Endothelial cell of umbilical vein (primary cell): Measurements from ENCODE around the gene ITGA7. TPM values are rescaled to one million over a fixed set of nuclear protein-coding genes. Genes with fewer than 3 reads are reported as not detected.

ENCODE experiments used
- BruUV-seq: library from RNA; stranded (reverse); fragments of 400-500 nt; replicated peaks from 2 replicates; lab custom pipeline; 2021; lab: Mats Ljungman, UMichigan
- CTCF ChIA-PET: fragments of 300-600, 350-600 bp; sonication (Branson Sonifier 250); formaldehyde crosslinking; loops from one replicate; lab custom pipeline; 2021; ENCODE audit warnings: antibody characterized with exemption, inconsistent platforms; lab: Charles Lee
- POLR2A ChIA-PET: fragments of 300-600, 350-600 bp; sonication (Branson Sonifier 250); formaldehyde crosslinking; loops from one replicate; lab custom pipeline; 2021; ENCODE audit warnings: antibody characterized with exemption, inconsistent platforms; lab: Charles Lee
- DNase-seq: peaks from one replicate; pipeline ENCODE4 v3.0.0-alpha.2; 2011; ENCODE audit warnings: low read depth, low spot score
- FAIRE-seq: peaks from 2 replicates; lab custom pipeline; 2011; peaks lifted over from hg19 to GRCh38; lab: Jason Lieb, UNC
- H2AFZ ChIP-seq: 2 replicates; pipeline ENCODE4 v1.6.0; 2012; ENCODE audit warnings: low read depth, low read length, control low read depth, inconsistent platforms
- H3K27ac ChIP-seq: 2 replicates; pipeline ENCODE4 v1.5.1; 2011; ENCODE audit warnings: low read depth, mild to moderate bottlenecking, control low read depth, low read length, moderate library complexity; ENCODE audit not compliant: insufficient read depth
- H3K27me3 ChIP-seq, 2 experiments: 2 replicates each; pipeline versions ENCODE4 v1.6.0 to v1.6.1; 2011; ENCODE audit warnings: low read length in 2 of 2, mixed read lengths in 1 of 2; ENCODE audit not compliant: control insufficient read depth in 2 of 2, insufficient read depth in 2 of 2
- H3K36me3 ChIP-seq, 2 experiments: 2 replicates in 1 of 2; 3 replicates in 1 of 2; pipeline ENCODE4 v1.5.1; 2011; ENCODE audit warnings: low read length in 2 of 2, mild to moderate bottlenecking in 1 of 2, moderate library complexity in 1 of 2; ENCODE audit not compliant: control insufficient read depth in 2 of 2, insufficient read depth in 2 of 2; ENCODE audit errors: extremely low read depth in 1 of 2
- H3K4me1 ChIP-seq: 3 replicates; pipeline ENCODE4 v1.5.1; 2011; ENCODE audit warnings: mild to moderate bottlenecking, low read length; ENCODE audit not compliant: control insufficient read depth, insufficient read depth; ENCODE audit errors: extremely low read depth
- H3K4me2 ChIP-seq: 2 replicates; pipeline ENCODE4 v1.6.1; 2011; ENCODE audit warnings: low read length, control low read depth, mixed read lengths; ENCODE audit not compliant: insufficient read depth
- H3K4me3 ChIP-seq, 3 experiments: fragments of 200-600 bp in 1 of 3; sonication (generic), shearing (Covaris generic) in 1 of 3; replicated peaks in 1 of 3; 2 replicates each; pipeline ENCODE4 v1.5.1; 2011 to 2016; ENCODE audit warnings: control low read depth in 3 of 3, low read length in 3 of 3, mild to moderate bottlenecking in 2 of 3, inconsistent platforms in 1 of 3, low read depth in 1 of 3, moderate library complexity in 1 of 3; ENCODE audit not compliant: insufficient read depth in 1 of 3
- H3K79me2 ChIP-seq: 2 replicates; pipeline ENCODE4 v1.6.0; 2012; ENCODE audit warnings: low read length, inconsistent platforms; ENCODE audit not compliant: control insufficient read depth, insufficient read depth
- H3K9ac ChIP-seq: replicated peaks from 2 replicates; pipeline ENCODE3; 2011; ENCODE audit warnings: low read length, control low read depth; ENCODE audit not compliant: insufficient read depth; ENCODE audit errors: extremely low read depth
- H3K9me1 ChIP-seq: replicated peaks from 3 replicates; pipeline ENCODE4 v1.6.0; 2011; ENCODE audit warnings: mild to moderate bottlenecking, low read length; ENCODE audit not compliant: control insufficient read depth, insufficient read depth; ENCODE audit errors: extremely low read depth
- H3K9me3 ChIP-seq: replicated peaks from 2 replicates; pipeline ENCODE4 v1.5.1; 2012; ENCODE audit warnings: low read length, inconsistent platforms; ENCODE audit not compliant: control insufficient read depth, insufficient read depth
- H4K20me1 ChIP-seq: replicated peaks from 2 replicates; pipeline ENCODE3; 2011; ENCODE audit warnings: mild to moderate bottlenecking, low read length; ENCODE audit not compliant: control insufficient read depth, insufficient read depth; ENCODE audit errors: extremely low read depth
- EZH2 ChIP-seq: IDR thresholded peaks from 2 replicates; pipeline ENCODE4 v1.6.1; 2012; ENCODE audit warnings: borderline replicate concordance, low read depth, mild to moderate bottlenecking, moderate library complexity, low read length, inconsistent platforms; ENCODE audit not compliant: severe bottlenecking
- FOS ChIP-seq: IDR thresholded peaks from 2 replicates; pipeline ENCODE4 v1.6.1; 2011; ENCODE audit warnings: mild to moderate bottlenecking, low read length, moderate library complexity, borderline replicate concordance; ENCODE audit not compliant: insufficient read depth
- GATA2 ChIP-seq: IDR thresholded peaks from 2 replicates; pipeline ENCODE4 v1.7.0; 2011; ENCODE audit warnings: low read depth, mild to moderate bottlenecking, moderate library complexity, mixed read lengths, low read length; ENCODE audit not compliant: insufficient read length, insufficient read depth
- JUN ChIP-seq: IDR thresholded peaks from 2 replicates; pipeline ENCODE4 v1.6.1; 2011; ENCODE audit warnings: borderline replicate concordance, low read depth; ENCODE audit not compliant: insufficient read length, insufficient read depth
- MAX ChIP-seq: IDR thresholded peaks from 2 replicates; pipeline ENCODE4 v1.6.1; 2011; ENCODE audit not compliant: insufficient read depth, insufficient read length
- MYC ChIP-seq: IDR thresholded peaks from one replicate; pipeline ENCODE4 v1.6.1; 2011; ENCODE audit warnings: mild to moderate bottlenecking, low read depth, low read length
- POLR2A ChIP-seq: IDR thresholded peaks from 2 replicates; pipeline ENCODE4 v1.6.1; 2012; ENCODE audit warnings: low read depth, mild to moderate bottlenecking, control low read depth, low read length
- POLR2AphosphoS5 ChIP-seq: IDR thresholded peaks from 2 replicates; pipeline ENCODE4 v1.6.1; 2012; ENCODE audit warnings: low read depth, mild to moderate bottlenecking, control low read depth, low read length, moderate library complexity; ENCODE audit not compliant: insufficient read depth
- dilution Hi-C: fragments of 300-500 bp; cut with MboI; formaldehyde crosslinking; loops from one replicate; pipeline ENCODE4 v1.15.0; 2019; ENCODE audit warnings: low sequenced_read_pairs; ENCODE audit not compliant: extremely low pct_ligation_motif_present
- intact Hi-C: fragments of 100-400 bp; cut with micrococcal nuclease; formaldehyde crosslinking; loops from one replicate; pipeline ENCODE4 v1.10.0; 2022
- polyA plus RNA-seq, 4 experiments: library from polyadenylated mRNA; depleted of rRNA in 3 of 4; stranded (reverse) in 3 of 4; unstranded in 1 of 4; fragments of >200 nt; gene quantifications; 2 replicates each; pipeline versions ENCODE4 v1.2.1 to v1.2.3, GENCODE V29; 2011 to 2012; ENCODE audit warnings: missing spikeins in 1 of 4
- total RNA-seq: library from RNA; stranded (reverse); gene quantifications from 2 replicates; pipeline ENCODE4 v1.2.3, GENCODE V29; 2021
- TF ChIP-seq, protein P1 (sequence below), 2 donors: IDR thresholded peaks; 1 replicate in 1 of 2; 2 replicates in 1 of 2; pipeline ENCODE4 v1.5.1; 2011; ENCODE audit warnings: low read length in 2 of 2, mild to moderate bottlenecking in 2 of 2, moderate library complexity in 2 of 2, control low read depth in 1 of 2, inconsistent platforms in 1 of 2, low read depth in 1 of 2; ENCODE audit not compliant: insufficient read depth in 1 of 2; ENCODE audit errors: extremely low read depth in 1 of 2

ITGA7 gene
- total and polyA plus RNA-seq, 2 donors (not counting 3 experiments of a cell fraction or from before 2014, with no cell fraction given), result 0.41 to 0.84 TPM

DNA sequence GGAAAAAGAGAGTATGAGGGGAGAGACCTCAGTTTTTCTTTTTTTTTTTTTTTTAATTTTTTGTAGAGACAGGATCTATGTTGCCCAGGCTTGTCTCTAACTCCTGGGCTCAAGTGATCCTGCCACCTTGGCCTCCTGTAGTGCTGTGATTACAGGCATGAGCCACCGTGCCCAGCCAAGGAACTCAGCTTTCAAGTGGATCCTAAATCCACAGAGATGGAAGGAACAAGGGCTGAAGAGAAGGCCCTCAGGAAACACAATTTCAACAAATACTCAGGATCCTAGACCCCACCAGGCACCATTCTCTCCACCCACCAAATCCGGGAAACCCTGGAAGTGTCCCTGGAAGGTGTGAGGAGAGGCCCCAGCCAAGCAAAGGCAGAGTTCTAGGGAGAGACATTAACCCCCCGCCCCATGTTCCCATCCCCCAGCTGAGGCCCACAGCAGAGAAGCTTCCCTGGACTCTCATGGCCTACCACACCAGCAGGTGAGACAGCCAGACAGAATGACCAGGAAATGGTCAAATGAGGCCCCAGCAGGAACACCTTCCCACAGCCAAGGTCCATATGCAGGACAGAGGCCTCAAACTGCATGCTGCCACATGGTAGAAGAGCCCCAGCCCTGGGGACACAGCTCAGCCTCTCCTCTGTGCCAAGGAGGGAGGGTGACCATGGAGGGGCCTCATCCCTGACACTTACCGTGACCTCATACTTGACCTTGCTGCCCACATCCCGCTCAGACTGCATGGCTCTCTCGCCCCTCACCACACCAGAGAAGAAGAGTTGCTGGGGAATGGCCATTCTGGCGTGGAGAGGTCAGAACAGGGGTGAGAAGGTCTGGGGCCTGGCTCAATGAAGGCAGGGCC is 14.1 kb downstream of the ITGA7 start:
- no peak for FAIRE-seq
- POLR2A ChIA-PET, result no interaction called here
- no peaks in the 10 kb centered on the region for H3K27me3 ChIP-seq

More for the DNA sequence above, 14.1 kb downstream of the ITGA7 start:
- no peak overlapping the region for H3K4me2 ChIP-seq
- H3K9me1 ChIP-seq, result no peaks in the 10 kb centered on the region
- H3K4me1 ChIP-seq, result no peaks in the 10 kb centered on the region
- H3K9ac ChIP-seq, result no peak overlapping the region
- H4K20me1 ChIP-seq, result no peaks in the 10 kb centered on the region
- CTCF ChIA-PET, result interaction anchor here (0.8 to 1.5 kb wide), 3 partner anchors 13 to 37 kb away, joined by 3 to 7 read pairs (median 5); no protein-coding TSS in a partner anchor
- intact Hi-C loops, result no loop called here
- no peaks in the 10 kb centered on the region for H3K9me3 ChIP-seq
- H2AFZ ChIP-seq, result no peak overlapping the region
- TF ChIP-seq MAX, result no peak
- TF ChIP-seq EZH2, result no peak
- no peak for TF ChIP-seq GATA2
- TF ChIP-seq POLR2AphosphoS5, result no peak
- no peak for TF ChIP-seq JUN
- TF ChIP-seq, protein P1, sequence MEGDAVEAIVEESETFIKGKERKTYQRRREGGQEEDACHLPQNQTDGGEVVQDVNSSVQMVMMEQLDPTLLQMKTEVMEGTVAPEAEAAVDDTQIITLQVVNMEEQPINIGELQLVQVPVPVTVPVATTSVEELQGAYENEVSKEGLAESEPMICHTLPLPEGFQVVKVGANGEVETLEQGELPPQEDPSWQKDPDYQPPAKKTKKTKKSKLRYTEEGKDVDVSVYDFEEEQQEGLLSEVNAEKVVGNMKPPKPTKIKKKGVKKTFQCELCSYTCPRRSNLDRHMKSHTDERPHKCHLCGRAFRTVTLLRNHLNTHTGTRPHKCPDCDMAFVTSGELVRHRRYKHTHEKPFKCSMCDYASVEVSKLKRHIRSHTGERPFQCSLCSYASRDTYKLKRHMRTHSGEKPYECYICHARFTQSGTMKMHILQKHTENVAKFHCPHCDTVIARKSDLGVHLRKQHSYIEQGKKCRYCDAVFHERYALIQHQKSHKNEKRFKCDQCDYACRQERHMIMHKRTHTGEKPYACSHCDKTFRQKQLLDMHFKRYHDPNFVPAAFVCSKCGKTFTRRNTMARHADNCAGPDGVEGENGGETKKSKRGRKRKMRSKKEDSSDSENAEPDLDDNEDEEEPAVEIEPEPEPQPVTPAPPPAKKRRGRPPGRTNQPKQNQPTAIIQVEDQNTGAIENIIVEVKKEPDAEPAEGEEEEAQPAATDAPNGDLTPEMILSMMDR (IDR thresholded peaks at IDR 0.05; ENCODE audit: extremely low read depth in 1 of 2, insufficient read depth in 1 of 2, low read depth in 1 of 2, low read length in 2 of 2), result no peak
- no peak for TF ChIP-seq FOS
- TF ChIP-seq POLR2A, result no peak
- TF ChIP-seq MYC, result no peak
- DNase-seq, result no peak
- no TSS peak for BruUV-seq
- no peaks in the 10 kb centered on the region for H3K36me3 ChIP-seq
- no peak overlapping the region for H3K27ac ChIP-seq
- dilution Hi-C loops, result no loop called here
- H3K4me3 ChIP-seq, result no peak overlapping the region
- no peaks in the 10 kb centered on the region for H3K79me2 ChIP-seq
